GM18868 (cell line): ENCODE measurements around the gene TTC7B.

Experiments used
- ATAC-seq: cut with Tn5 transposase; IDR thresholded peaks from one replicate; pipeline ENCODE4 v1.9.1; 2021; ENCODE audit warnings: mild to moderate bottlenecking, moderate library complexity; ENCODE audit not compliant: unreplicated experiment

The TTC7B gene

DNA sequence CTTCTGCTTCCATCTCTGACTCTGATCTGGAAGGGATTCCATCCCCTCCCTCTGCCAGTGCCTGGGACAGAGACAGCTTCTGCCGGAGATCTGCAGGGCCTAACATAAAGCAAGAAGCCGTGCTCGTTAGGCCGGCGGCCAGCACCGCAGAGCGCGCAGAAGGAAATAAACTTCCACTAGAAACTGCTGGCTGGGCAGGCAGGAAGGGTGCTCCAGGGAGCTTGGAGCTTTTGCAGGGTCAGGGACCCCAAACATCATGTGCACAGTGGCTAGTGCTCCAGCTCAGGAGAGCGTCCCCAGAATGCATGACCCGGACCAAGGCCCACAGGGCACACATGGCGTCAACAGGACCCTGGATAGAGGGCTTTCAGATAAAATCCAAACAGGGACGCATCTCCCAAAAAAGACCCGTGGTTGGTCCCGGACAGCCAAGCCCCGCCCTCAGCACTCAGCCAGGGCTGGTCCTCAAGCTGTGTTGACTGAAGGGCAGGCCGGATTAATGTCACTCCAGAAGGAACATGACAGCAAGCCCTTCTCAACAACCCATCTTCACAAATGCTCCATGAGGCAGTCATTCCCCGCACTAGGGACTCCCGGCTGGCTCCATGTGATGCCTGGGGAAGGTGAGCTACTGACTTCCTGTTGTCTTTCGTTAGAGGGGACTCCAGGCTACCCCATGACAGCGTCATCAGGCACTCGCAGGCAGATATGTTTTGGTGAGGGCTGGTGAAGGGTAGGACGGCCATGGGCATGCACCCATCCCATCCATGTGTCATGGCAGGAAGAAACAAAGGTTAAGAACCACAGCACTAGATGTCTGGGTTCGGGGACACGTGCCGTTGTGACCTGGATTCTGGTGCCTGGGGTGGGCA lies 297.9 kb downstream of the TTC7B start:
- no peak for ATAC-seq

DNA sequence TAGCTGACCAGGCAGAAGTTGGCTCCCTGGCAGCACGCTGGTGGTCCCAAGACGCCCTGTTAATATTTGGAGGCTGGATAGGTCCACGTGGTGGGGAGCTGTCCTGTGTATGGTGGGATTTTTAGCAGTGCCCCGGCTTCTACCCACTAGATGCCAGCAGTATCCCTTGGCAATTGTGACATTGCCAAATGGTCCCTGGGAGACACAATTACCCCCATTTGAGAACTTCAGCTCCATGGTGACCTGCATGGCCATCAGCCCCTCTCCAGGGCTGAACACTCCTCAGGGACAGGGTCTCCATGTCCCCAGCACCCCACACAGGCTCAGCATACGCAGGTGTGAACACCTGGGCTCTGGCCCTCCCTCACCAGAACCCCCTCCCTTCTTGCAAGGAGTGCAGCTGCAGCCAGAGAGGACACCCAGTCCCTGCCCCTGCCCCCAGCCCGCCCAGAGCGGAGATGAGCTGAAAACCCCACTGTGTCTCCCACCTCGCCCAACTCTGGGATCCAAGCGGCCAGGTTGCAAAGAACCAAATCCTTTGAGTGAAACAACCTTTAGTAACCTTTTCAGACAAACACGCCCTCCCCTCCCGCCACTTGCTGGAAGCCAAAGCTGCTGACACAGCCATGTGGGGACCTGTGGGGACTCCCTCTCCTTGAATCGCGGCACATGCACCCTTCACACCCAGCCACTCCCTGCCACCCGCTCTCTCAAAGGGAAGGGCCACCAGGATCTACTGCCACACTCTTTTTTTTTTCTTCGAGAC lies 299.0 kb downstream of the TTC7B start:
- no peak for ATAC-seq

DNA sequence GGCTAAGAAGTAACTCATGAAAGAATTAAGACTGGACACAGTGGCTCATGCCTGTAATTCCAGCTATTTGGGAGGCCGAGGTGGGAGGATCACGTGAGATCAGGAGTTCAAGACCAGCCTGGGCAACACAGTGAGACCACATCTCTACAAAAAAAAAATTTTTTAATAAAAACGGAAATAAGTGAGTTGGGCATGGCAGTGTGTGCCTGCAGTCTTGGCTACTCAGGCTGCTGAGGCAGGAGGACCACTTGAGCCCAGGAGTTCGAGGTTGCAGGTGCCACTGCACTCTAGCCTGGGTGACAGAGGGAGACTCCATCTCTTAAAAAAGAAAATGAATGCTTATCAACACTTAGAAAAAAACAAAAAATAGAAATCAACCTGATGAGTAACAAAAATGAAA lies 301.7 kb downstream of the TTC7B start:
- ATAC-seq: no peak

DNA sequence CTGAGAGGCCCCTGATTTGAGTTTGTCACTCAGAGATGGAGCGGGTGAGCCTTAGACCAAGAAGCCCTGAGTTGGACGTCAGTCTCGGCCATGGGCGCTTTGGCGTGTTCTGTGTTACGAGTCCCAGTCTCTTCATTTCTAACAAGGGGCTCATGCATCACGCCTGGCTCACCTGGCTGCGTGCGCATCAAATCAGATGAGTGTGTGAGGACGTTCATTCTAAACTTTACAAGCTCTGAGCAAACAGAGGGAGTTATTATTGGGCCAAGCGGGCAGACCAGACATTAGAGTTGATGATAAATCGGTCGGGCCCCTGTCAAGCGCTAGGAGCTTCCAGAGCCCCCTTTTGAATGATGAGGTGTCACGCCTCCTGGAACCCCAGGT lies 302.2 kb downstream of the TTC7B start:
- no peak for ATAC-seq

DNA sequence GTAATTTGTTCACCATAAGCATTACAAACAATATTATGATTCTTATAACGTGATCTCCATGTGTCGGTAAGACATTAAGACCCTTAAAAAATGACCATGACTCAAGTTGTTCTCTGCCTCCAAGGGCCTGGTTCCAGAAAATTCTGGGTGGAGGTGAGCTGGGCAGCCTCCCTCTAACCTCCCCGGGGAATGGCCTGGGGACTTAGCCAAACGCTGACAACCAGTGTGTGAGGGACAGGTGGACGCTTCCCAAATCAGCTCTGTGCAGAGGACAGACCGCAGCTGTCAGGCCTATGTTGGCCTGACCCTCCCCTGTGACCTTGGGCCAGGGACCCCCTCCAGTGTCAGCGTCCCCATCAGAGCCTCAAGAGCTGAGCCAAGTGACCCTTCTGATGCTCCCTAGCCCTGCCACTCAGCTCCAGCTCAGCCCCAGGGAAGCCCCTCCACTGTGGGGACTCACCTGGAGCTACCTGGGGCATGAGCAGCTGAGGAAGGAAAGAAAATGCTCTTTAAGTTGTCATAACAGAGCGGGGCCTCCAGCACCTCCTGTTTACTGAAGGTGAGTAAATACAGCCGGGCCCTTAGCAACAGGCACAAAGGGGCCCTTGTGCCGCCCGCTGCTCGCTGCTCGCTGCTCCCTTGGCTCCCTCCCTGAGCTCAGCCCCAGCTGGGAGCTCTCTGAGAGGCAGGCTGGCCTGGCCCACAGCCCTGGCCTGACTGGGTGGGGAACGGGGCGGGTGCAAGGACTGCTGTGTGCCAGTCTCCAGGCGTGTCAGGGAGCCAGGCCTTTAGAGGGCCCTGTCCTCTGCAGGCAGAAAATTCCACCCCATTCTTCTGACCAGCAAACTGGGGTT lies 302.8 kb downstream of the TTC7B start:
- ATAC-seq: no peak

DNA sequence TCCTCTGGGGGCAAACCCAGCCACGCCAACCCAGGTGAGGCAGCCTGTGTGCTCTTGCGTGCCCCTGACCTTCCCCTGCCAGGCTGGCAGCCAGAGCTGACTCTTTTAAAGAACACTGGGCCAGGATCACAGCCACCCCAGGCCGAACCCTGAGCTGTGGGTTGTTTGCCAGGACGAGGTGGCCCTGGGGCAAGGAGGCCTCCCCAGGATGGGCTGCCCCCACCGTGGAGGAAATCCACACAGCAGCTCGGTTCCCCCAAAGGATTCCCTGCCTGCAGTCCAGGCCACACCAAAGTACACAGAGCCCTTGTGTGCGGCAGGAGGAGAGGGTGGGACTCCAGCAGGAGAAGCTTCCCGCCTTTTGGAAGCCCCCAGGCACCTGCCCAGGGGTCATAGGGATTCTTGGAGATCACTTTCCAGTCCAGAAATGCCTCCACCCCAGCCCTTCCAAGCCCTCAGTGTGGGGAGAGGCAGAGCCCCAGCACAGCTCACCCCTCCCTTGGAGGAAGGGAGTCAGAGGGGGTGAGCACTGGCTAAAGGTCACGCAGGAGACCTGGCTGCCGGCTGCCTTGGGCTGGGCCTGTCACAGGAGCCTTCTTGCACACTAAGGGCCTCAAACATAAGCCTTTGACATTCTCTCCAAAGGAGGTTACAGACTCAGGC lies 303.8 kb downstream of the TTC7B start:
- ATAC-seq: no peak

DNA sequence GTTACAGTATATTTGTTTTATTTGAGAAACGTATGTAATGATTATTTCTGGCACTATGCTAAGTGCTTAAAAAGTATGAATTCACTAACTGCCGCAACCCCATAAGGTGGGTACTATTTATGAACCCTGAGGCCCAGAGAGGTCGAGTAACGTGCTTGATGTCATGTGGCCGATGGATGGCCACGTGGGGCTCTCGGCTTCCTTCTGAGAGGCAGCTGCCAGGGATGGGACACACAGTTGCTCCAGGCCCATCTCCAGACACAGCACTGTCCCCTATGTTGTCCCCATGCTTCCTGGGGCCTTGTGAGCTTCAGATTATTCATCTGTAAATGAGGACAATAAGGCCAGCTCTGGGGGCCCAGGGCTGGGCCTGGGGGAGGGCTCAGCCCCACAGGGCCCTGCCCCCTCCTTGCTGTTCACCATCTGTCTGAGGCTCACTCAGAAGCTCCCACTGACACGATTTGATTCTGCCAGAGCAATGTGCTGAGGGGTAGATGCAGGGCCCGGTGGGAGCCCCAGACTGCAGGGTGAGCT lies 304.4 kb downstream of the TTC7B start:
- no peak for ATAC-seq

DNA sequence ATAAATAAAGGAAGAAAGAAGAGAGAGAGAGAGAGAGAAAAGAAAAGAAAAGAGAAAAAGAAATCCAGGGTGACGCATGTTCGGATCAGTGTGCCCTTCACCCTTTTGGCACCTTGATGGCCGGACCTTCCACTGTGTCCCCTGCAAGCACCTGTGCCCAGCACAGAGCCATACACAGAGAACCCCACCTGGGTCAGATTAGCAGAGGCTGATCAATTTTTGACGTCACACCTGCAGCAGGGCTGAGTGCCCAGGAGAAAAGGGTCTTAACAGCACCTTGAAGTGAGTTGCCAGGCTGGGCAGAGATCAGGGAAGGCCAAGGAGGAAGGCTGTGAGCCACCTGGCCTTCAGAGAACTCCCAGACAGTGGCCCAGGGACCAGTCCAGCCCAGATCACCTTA lies 305.0 kb downstream of the TTC7B start:
- ATAC-seq: no peak

DNA sequence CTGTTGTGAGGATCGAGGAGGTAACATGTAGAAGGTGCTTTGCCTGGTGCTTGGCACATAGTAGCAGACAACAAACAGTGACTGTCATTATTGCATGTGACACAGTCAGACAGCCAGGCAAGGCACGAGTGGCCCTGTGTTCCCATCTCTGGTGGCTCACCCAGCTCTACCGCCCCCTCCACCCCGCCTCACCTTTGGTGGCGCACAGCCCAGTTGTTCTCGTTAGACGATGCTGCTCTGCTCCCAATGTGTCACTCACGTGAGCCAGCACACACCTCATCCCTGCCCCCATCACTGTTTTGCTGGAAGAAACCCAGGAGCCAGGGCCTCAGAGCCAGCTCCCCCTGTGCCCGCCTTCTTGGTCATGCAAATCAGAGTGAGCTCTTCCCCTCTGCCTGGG lies 306.1 kb downstream of the TTC7B start:
- ATAC-seq: no peak

DNA sequence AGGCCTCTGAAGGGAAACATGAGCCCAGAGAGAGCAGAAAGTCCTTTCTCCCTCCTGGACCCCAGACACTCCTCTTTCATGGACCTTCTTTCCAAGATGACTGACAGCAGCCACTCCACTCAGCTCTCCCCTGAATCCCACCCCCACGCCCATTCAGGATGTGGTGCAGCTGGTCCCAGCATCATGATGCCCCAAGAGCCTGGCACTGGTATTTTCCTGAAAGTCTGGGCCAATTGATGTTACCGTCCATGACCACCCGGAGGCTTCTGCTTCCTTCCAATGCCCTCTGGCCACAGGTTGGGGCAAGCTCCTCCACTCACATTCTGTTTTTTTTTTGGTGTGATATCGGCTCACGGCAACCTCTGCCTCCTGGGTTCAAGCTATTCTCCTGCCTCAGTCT lies 306.8 kb downstream of the TTC7B start:
- no peak for ATAC-seq

DNA sequence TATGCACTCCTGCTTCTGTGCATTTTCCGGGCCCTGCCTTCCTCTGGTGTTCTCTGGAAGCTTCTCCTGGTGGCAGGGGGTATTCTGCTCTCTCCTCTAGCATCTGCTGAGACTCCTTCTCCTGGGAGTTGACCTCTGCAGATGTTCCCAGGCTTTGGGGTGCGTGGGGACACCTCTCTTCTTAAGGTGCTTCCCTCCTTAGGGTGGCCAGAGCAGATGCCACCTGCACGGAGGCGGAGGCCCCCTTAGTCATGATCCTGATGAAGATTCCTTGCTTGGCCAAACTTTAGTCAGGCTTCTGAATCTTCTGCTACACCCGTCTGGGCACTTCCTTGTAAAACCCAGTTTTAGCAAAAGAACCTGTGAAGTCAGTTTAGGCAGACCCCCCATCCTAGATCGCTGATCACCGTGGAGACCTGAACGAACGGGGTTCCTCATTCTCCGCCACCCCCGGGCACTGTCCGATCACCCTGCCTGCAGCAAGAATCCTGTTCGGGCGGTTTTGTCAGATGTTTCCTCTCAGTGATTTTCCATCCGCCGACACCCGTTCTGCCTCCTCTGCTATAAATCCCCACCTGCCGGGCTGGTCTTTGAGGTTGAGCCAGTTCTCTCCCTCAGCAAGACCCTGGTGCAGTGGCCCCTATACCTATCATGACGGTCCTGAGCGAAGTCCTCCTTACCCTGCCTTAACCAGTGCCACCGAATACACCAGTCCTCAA lies 307.5 kb downstream of the TTC7B start:
- no peak for ATAC-seq

DNA sequence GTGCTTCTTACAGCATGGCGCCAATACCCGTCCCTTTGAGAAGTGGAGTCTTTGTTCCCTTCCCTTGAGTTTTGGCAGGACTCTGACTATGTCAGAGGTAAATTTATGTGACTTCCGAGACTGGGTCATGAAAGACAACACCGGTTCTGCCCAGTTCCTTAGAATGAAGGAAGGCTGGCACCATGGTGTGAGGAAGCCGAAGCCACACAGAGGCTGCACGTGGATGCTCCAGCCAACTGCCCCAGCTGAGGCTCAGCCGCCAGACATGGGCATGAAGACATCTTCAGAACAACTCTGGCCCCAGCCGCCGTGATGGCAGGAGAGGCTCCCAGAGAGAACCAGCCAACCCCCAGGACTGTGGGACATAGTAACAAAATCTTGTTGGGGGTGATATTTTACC lies 308.2 kb downstream of the TTC7B start:
- ATAC-seq: no peak

DNA sequence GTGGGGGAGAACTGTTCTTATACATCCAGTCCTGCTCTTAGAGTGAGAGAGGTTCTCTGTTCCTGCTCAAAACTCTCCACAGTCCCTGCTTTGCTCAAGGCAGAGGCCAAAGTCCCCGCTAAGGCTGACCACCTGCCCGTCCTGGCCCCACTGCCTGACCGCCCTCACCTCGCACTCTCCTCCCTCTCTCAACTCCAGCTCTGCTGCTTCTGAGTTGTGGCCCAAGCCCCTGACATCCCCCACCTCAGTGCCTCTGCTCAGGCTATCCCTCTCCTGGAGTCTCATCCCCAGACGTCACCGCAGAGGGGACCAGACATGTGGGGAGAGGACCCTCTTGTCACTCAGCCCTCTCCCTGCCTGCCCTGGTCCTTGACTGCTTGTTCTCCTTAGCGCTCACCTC lies 308.8 kb downstream of the TTC7B start:
- ATAC-seq: no peak

DNA sequence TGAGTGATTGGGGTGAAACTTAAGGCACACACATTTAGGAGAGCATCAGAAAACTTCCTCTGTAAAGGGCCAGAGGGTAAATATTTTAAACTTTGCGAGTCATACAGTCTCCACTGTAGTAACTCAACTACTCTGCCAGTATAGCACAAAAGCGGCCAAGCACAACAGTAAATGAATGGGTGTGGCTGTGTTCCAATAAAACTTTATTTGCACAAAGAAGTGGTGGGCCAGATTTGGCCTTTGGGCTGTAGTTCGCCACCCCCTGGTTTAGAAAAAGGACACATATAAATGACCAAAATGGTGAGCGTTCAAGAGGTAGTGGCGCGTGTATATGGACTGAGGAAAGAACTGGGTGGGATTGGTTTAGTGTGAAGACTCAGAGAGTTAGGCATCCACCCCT lies 309.5 kb downstream of the TTC7B start:
- no peak for ATAC-seq

DNA sequence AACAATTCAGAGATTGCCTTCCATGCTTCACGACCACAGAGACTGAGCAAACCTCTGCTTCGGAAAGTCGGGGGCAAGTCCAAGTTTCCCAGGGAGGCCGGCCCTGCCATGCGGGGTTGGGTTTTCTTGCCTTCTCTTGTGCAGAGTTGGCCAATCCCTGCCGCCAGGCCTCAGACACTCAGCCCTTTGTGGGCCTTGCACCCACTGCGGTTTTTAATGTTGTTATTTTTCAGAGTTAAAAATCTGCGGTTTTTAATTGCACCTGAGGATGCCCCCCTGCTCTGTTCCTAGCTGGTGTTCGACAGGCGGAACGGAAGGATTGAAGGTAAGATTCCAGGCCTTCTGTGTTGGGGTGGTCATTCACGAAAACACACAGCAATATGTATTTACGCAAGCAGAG lies 310.7 kb downstream of the TTC7B start:
- ATAC-seq: no peak

DNA sequence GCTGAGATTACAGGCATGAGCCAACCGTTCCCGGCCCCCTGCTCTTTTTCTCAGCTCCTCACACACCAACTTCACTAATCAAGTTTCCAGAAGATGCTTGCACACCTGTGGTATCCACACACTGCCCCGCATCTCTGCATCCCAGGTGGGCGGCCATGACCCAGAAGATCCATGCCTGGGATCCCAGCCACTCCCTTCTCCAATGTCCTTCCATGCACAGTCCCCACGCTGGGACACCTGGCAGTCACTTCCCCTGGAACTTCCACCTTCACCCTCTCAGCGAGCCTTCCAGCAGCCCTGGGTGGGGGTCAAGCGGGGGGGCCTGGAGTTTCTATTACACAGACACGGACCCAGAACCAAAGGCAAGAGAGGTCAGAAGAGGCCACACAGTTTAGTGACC lies 311.6 kb downstream of the TTC7B start:
- ATAC-seq: no peak

DNA sequence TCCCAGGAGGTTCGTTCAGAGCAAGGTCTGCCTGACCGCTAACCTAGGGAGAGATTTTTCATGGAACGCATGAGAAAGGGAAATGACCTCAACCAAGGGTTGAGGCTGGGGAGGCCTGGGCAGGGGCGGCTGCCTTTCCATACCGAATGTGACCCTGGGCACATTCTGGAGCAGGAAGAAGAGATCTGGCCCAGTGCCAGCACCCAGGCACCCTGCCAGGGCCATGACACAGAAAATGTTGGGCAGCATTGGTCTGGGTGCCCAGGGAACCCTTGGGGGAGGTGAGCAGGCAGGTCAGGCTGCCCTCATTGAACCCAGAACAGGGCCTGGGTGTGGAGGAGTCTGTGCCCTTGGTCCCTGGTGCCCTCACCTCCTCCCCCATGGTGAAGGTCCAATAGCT lies 312.6 kb downstream of the TTC7B start:
- ATAC-seq: no peak

DNA sequence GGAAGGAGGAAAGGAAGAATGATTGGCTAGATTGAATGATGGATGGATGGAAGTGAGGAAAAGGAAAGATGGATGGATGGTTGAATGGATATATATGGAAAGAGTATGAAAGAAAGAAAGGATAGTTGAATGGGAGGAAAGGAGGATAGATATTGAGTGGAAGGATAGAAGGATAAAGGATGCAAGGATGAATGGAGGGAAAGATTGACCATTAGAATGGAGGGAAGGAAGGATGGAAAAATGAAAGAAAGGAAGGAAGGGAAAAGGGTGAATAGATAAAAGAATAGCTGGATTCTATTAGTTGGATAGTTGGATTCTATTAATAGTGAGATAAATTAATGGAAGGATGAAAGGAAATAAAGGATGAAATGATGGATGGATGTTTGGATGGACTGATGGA lies 313.5 kb downstream of the TTC7B start:
- ATAC-seq: no peak

DNA sequence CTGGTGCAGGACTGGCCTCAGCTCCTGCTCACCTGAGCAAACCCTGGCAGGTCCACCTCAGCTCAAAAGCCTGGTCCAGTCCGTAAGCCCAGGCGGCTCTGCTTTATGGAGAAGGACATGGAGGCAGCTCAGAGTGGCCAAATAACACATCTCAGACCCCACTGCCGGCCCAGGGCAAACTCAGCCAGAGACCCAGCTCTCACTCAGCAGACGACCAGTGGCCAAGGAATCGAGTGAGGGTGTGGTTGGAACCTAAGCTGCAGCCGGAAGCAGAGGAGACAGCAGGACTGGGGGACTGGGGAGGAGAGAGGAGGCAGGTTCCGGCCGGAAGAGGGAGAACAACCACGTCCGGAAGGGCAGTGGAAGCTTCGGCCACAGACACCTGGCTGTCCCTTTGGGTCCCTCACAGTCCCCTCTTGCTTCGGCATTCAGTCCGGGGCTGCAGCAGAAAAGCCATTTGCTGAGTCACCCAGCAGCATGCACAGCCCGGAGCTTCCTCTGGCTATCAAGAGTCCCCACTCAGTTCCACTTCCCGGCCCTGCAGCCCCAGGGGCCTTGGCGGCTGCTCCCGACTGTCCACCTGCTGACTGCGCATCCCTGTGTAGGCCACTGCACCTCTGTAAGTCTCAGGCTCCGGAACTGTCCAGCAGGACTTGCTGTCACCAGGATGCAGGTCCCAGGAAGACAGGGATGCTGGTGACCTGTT lies 315.4 kb downstream of the TTC7B start:
- no peak for ATAC-seq
